DMS153 (cell line): Measurements from ENCODE around the gene COL23A1.

Experiments
- DNase-seq: peaks from one replicate; lab custom pipeline; 2025; lab: John Stamatoyannopoulos, UW

The COL23A1 gene

GRCh38 chr5:178421699-178422399, 168.3 kb downstream of the COL23A1 start:
- no peak for DNase-seq

GRCh38 chr5:178421128-178421527, 169.1 kb downstream of the COL23A1 start:
- no peak for DNase-seq

- no peak for DNase-seq
Measured at GRCh38 chr5:178420354-178420781, 169.8 kb downstream of the COL23A1 start.

- no peak for DNase-seq
Measured at GRCh38 chr5:178419651-178420050, 170.5 kb downstream of the COL23A1 start.

- DNase-seq, result no peak
Measured at GRCh38 chr5:178419196-178419595, 171.0 kb downstream of the COL23A1 start.

- DNase-seq, result no peak
Measured at GRCh38 chr5:178418471-178419010, 171.7 kb downstream of the COL23A1 start.

GRCh38 chr5:178418031-178418430, 172.2 kb downstream of the COL23A1 start:
- DNase-seq, result no peak

GRCh38 chr5:178417391-178417811, 172.8 kb downstream of the COL23A1 start:
- DNase-seq, result no peak

- DNase-seq, result no peak
Measured at GRCh38 chr5:178416919-178417318, 173.3 kb downstream of the COL23A1 start.

- DNase-seq, result no peak
Measured at GRCh38 chr5:178416206-178416882, 173.8 kb downstream of the COL23A1 start.

GRCh38 chr5:178415353-178415752, 174.8 kb downstream of the COL23A1 start:
- DNase-seq, result no peak

GRCh38 chr5:178413988-178414387, 176.2 kb downstream of the COL23A1 start:
- DNase-seq, result no peak

- no peak for DNase-seq
Measured at GRCh38 chr5:178411083-178411482, 179.1 kb downstream of the COL23A1 start.

- no peak for DNase-seq
Measured at GRCh38 chr5:178407646-178408045, 182.5 kb downstream of the COL23A1 start.

- DNase-seq, result no peak
Measured at GRCh38 chr5:178404987-178405386, 185.2 kb downstream of the COL23A1 start.

- DNase-seq, result no peak
Measured at GRCh38 chr5:178403956-178404600, 186.1 kb downstream of the COL23A1 start.

GRCh38 chr5:178403351-178403750, 186.8 kb downstream of the COL23A1 start:
- DNase-seq, result no peak

GRCh38 chr5:178399701-178400095, 190.5 kb downstream of the COL23A1 start:
- DNase-seq, result no peak

GRCh38 chr5:178398901-178399700, 191.1 kb downstream of the COL23A1 start:
- no peak for DNase-seq

- DNase-seq, result no peak
Measured at GRCh38 chr5:178396796-178397720, 193.1 kb downstream of the COL23A1 start.

GRCh38 chr5:178394074-178394473, 196.1 kb downstream of the COL23A1 start:
- no peak for DNase-seq
